ENCODE results near the gene SUFU. TPM values are rescaled to one million over a fixed set of nuclear protein-coding genes. Genes with fewer than 3 reads are reported as not detected.
A peak's percentile ranks its signal among the peaks of the same experiment; 100 is the strongest.

The SUFU gene
- total RNA-seq, 1 experiment from 2014 or later: 2.7 TPM

DNA sequence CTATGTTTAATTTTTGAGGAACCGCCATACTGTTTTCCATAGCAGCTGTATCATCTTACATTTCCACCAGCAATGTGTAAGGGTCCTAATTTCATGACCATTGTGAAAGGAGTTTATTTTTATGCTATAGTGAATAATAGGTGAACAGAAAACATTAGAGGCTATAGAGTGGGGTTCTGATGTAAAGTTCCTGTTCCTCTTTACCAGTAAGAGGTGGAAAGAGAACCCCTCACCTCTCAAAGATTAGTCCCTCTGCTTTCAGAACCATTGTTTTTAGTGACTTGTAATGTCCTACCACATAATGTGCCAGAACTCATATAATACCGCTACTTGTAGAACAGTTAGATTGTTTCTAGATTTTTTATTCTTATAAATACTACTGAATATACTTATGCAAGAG lies 34.2 kb downstream of the SUFU start:
- peaks cover 5% of the 10 kb centered on the region; the same call in 1 of the 2 replicates for H3K4me1 ChIP-seq (replicated peaks)

DNA sequence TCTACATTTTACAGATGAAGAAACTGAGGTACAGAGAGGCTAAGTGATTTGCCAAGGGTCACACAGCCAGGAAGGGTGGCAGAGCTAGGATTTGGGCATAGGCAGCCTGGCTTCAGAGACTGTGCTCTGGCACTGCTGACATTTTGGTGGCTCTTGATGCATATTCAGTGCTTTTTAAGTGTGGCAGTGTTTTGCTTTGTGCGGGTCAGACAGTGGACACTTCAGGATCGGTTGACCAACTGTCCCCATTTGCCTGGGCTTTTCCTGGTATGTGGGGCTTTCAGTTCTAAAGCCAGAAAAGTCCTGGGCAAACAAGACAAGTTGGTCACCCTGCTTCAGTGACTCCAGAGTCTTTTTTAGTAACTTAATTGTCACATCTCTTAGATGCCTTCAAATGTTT lies 35.0 kb downstream of the SUFU start:
- no peak for DNase-seq (ENCODE audit: low read depth in 1 of 2, low spot score in 2 of 2)
- Histone ChIP-seq H3K9me3 (replicated peaks) (no peaks in the 10 kb centered on the region), H3K4me3 (no peak overlapping the region), H3K4me1 (replicated peaks) (peaks cover 8% of the 10 kb centered on the region; the same call in 1 of the 2 replicates), H3K27ac (no peak overlapping the region), H3K36me3 (no peaks in the 10 kb centered on the region), H3K27me3 (replicated peaks) (no peaks in the 10 kb centered on the region)

More for the DNA sequence above, 34.2 kb downstream of the SUFU start:
- H3K36me3 ChIP-seq: no peaks in the 10 kb centered on the region
- no peaks in the 10 kb centered on the region for H3K9me3 ChIP-seq (replicated peaks)
- no peak overlapping the region for H3K4me3 ChIP-seq
- H3K27ac ChIP-seq: no peak overlapping the region
- DNase-seq (ENCODE audit: low read depth in 1 of 2, low spot score in 2 of 2): no peak
- H3K27me3 ChIP-seq (replicated peaks): no peaks in the 10 kb centered on the region

DNA sequence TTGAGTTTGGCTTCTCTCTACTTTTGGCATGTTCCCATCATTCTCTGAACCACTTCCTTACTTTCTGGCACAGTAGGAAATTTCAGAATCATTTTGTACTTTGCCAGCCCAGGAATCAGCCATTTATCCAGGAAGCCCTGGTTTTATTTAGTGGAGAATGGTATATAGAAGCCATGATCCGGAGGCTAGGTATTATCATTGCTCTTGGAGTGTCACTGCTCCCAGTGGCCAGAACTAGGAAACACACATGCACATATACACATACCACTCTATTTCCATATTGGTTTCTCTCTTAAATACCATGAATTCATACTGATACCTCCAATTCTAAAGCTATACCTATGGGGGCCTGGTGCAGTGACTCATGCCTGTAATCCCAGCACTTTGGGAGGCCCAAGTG lies 36.3 kb downstream of the SUFU start:
- no peak overlapping the region for H3K27ac ChIP-seq
- H3K4me1 ChIP-seq (replicated peaks): peaks cover 8% of the 10 kb centered on the region; the same call in 1 of the 2 replicates
- H3K27me3 ChIP-seq (replicated peaks): no peaks in the 10 kb centered on the region
- DNase-seq (ENCODE audit: low read depth in 1 of 2, low spot score in 2 of 2): no peak
- no peaks in the 10 kb centered on the region for H3K36me3 ChIP-seq
- no peaks in the 10 kb centered on the region for H3K9me3 ChIP-seq (replicated peaks)
- no peak overlapping the region for H3K4me3 ChIP-seq

DNA sequence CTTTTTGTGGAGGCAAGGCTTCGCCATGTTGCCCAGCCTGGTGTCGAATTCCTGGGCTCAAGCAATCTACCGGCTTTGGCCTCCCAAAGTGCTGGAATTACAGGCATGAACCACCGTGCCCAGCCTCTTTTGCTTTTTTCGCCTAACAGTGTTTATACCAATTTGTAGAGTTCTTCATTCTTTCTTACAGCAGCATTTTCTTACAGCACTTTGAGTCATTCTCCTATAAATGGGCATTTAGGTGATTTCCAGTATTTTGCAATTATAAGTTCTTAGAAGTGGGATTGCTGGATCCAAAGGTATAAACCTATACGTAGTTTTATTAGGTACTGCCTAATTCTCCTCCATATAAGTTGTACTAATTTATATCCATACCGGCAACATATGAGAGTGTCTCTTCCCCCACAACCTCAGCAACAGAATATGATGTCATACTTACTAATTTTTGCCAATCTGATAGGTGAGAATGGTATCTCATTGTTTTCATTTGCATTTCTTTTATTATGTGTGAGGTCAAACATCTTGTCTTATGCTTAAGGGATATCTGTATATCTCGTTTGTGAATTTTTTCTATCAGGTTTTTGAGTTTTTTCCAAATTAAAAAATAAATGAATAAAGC lies 39.1 kb downstream of the SUFU start:
- H3K4me3 ChIP-seq: no peak overlapping the region
- H3K36me3 ChIP-seq: no peaks in the 10 kb centered on the region
- no peaks in the 10 kb centered on the region for H3K9me3 ChIP-seq (replicated peaks)
- H3K4me1 ChIP-seq (replicated peaks): peaks cover 13% of the 10 kb centered on the region
- H3K27me3 ChIP-seq (replicated peaks): no peaks in the 10 kb centered on the region
- H3K27ac ChIP-seq: 0 out of 2 replicates have a peak overlapping the region, but pooled peaks have one; percentile 5
- peak in 1 of 2 experiments; percentile 29 for DNase-seq (ENCODE audit: low read depth in 1 of 2, low spot score in 2 of 2)

DNA sequence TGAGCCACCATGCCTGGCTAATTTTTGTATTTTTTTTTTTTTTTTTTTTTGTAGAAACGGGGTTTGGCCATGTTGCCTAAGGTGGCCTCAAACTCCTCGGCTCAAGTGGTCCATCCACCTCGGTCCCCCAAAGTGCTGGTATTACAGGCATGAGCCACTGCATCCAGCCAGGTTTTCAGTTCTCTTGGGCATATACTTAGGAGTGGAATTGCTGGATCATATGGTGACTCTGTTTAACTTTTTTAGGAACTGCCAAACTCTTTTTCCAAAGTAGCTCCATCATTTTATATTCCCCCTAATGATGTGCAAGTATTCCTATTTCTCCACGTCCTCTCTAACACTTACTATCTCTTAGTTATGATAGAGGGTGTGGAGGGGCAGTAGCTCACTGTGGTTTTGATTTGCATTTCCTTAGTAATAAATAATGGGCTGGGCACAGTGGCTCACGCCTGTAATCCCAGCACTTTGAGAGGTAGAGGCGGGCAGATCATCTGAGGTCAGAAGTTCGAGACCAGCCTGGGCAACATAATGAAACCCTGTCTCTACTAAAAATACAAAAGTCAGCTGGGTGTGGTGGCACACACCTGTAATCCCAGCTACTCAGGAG lies 41.6 kb downstream of the SUFU start:
- peaks cover 13% of the 10 kb centered on the region for H3K4me1 ChIP-seq (replicated peaks)
- no peaks in the 10 kb centered on the region for H3K27me3 ChIP-seq (replicated peaks)
- no peak overlapping the region for H3K27ac ChIP-seq
- H3K4me3 ChIP-seq: no peak overlapping the region
- H3K36me3 ChIP-seq: peaks cover 5% of the 10 kb centered on the region
- no peak for DNase-seq (ENCODE audit: low read depth in 1 of 2, low spot score in 2 of 2)
- H3K9me3 ChIP-seq (replicated peaks): no peaks in the 10 kb centered on the region

DNA sequence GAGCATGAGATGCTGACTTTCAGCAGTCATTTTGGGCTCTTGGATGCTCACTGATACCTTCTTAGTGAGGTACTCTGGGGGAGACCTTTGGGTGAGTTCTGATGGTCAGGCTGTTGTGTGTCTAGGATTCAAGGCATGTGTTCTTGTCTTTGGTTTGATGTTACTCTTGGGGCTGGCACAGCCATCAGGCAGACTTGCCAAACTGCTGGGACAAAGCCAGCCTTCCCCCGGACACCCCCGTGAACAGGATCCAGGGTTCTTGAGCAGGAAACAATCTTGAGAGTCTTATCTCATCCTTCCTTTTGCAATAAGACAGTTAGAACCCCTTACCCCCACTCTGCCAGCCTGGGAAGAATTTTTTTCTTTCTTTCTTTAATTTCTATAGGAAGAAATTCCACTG lies 42.2 kb downstream of the SUFU start:
- Histone ChIP-seq H3K9me3 (replicated peaks) (no peaks in the 10 kb centered on the region), H3K27me3 (replicated peaks) (no peaks in the 10 kb centered on the region), H3K36me3 (peaks cover 7% of the 10 kb centered on the region), H3K4me1 (replicated peaks) (peaks cover 13% of the 10 kb centered on the region), H3K4me3 (no peak overlapping the region), H3K27ac (no peak overlapping the region)
- DNase-seq (ENCODE audit: low read depth in 1 of 2, low spot score in 2 of 2): no peak

DNA sequence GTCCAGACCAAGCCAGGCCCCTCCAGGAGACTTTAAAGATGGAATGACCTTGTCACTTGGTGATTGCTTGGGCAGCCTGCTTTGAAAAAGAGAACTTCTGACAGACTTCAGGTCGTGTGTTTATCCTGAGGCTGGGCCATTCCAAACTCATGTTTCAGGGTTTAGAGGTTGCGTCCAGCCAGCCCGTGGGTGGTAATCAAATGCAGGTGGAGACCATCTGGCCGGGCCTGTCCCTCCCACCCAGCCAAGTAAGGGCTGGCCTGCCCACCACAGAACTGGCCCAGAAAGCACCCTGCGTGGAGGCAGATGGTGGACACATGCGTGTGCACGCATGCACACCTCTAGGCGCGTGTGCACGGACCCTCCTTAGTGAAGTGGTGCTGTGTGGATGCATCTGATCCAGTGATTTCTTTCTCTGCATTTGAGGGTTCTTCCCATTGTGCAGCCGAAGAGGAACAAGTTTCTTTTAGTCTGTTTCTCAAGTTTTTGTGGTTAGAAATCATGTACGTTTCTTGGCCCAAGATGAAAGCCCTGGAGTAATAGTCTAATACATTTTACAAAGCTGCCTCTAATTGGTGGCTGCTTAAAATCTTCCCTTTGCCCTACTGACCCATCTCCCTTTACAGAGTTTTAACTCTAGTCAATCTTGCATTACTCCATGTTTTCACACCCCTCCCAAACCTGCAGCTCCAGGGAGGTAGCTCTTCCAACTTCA lies 43.0 kb downstream of the SUFU start:
- no peak overlapping the region for H3K27ac ChIP-seq
- H3K27me3 ChIP-seq (replicated peaks): no peaks in the 10 kb centered on the region
- no peak for DNase-seq (ENCODE audit: low read depth in 1 of 2, low spot score in 2 of 2)

DNA sequence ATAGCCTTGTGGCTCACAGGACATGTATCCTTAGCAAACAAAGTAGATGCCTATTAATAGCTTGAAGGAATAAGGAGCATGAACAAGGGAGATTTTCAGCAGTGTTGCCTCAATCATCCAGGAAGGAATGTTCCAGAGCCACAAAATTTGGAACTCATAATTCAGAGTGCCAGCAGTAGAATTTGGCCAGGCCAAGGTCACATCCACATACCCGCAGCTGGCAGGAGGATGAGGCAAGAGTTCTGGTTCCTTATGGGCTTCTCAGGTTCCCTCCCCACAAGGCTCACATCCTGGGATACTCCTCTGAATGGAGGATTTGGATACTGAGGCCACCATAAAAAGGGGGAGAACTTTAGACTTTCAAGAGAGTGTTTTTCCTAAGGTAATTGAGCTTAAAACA lies 45.8 kb downstream of the SUFU start:
- peaks cover 10% of the 10 kb centered on the region for H3K36me3 ChIP-seq
- H3K27me3 ChIP-seq (replicated peaks): no peaks in the 10 kb centered on the region
- peaks cover 5% of the 10 kb centered on the region for H3K4me1 ChIP-seq (replicated peaks)
- no peak overlapping the region for H3K27ac ChIP-seq
- no peak for DNase-seq (ENCODE audit: low read depth in 1 of 2, low spot score in 2 of 2)
- H3K4me3 ChIP-seq: no peak overlapping the region
- H3K9me3 ChIP-seq (replicated peaks): no peaks in the 10 kb centered on the region

More for the DNA sequence above, 43.0 kb downstream of the SUFU start:
- Histone ChIP-seq H3K4me1 (replicated peaks) (peaks cover 13% of the 10 kb centered on the region), H3K4me3 (no peak overlapping the region), H3K9me3 (replicated peaks) (no peaks in the 10 kb centered on the region), H3K36me3 (peaks cover 10% of the 10 kb centered on the region)

DNA sequence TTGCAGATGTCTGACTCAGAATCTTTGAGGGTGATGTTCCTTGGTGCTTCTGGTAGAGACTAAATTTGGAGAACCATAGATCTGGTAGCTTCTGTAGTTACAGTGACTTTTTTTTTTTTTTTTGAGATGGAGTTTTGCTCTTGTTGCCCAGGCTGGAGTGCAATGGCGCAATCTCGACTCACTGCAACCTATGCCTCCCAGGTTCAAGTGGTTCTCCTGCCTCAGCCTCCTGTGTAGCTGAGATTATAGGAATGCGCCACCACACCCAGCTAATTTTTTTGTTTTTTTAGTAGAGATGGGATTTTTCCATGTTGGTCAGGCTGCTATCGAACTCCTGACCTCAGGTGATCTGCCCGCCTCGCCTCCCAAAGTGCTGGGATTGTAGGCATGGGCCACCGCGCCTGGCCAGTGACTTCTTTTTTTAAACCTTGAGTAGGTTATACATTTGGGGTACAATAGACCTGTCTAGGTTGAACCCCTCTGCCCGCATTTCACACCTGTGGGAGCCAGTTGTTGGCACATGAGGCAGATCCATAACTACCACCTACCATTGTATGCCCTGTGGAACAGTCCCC lies 47.0 kb downstream of the SUFU start:
- Histone ChIP-seq H3K27me3 (replicated peaks) (no peaks in the 10 kb centered on the region), H3K4me3 (no peak overlapping the region), H3K27ac (no peak overlapping the region), H3K36me3 (peaks cover 10% of the 10 kb centered on the region), H3K4me1 (replicated peaks) (peaks cover 6% of the 10 kb centered on the region), H3K9me3 (replicated peaks) (no peaks in the 10 kb centered on the region)
- no peak for DNase-seq (ENCODE audit: low read depth in 1 of 2, low spot score in 2 of 2)

DNA sequence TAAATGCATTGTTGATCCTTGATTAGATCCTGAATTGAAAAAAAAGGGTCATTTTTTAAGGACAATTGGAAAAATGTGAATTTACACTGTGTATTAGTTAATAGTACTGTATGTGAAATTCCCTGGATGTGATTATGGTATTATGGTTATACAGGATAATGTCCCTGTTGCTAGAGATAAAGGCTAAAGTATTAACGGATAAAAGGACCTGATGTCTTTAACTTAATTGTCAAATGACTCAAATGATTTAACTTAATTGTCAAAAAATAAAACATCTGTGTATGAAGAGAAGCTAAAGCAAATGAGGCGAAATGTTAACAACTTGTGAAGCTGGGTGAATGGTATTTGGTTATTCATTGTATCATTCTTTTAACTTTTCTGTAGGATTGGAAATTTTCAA lies 48.8 kb downstream of the SUFU start:
- no peaks in the 10 kb centered on the region for H3K9me3 ChIP-seq (replicated peaks)

DNA sequence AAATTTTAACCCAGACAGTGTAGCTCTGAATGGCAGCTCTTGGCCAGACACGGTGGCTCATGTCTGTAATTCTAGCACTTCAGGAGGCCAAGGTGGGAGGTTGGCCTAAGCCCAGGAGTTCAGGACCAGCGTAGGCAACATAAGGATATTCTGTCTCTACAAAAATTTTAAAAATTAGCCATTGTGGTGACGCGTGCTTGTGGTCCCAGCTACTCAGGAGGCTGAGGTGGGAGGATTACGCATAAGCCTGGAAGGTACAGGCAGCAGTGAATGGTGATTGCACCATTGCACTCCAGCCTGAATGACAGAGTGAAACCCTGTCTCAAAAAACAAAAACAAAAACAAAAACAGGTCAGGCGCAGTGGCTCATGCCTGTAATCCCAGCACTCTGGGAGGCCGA lies 50.0 kb downstream of the SUFU start:
- no peak overlapping the region for H3K27ac ChIP-seq
- no peak for DNase-seq (ENCODE audit: low read depth in 1 of 2, low spot score in 2 of 2)
- peaks cover 10% of the 10 kb centered on the region for H3K36me3 ChIP-seq
- no peaks in the 10 kb centered on the region for H3K9me3 ChIP-seq (replicated peaks)
- H3K4me3 ChIP-seq: no peak overlapping the region
- H3K4me1 ChIP-seq (replicated peaks): peaks cover 3% of the 10 kb centered on the region; the same call in 1 of the 2 replicates
- no peaks in the 10 kb centered on the region for H3K27me3 ChIP-seq (replicated peaks)

More for the DNA sequence above, 48.8 kb downstream of the SUFU start:
- no peaks in the 10 kb centered on the region for H3K27me3 ChIP-seq (replicated peaks)
- no peak overlapping the region for H3K27ac ChIP-seq
- DNase-seq (ENCODE audit: low read depth in 1 of 2, low spot score in 2 of 2): no peak
- H3K4me3 ChIP-seq: no peak overlapping the region
- peaks cover 10% of the 10 kb centered on the region for H3K36me3 ChIP-seq
- H3K4me1 ChIP-seq (replicated peaks): peaks cover 3% of the 10 kb centered on the region; the same call in 1 of the 2 replicates

DNA sequence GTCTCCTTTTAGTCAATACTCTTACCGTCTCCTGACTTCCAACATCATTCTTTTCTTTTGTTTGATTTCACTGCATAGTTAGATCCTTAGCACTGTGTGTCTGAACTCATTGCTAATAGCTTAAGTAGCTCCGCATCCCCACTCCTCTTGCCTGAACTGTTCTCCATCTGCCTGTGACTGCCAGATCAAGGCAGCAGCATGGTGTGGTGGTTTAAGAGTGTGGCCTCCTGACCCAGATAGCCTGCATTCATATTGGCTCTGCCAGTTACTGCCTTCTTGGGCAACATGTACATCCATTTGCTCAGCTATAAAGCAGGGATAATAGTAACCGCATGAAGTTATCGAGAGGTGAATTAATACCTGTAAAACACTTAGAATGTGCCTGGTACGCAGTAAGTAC lies 50.8 kb downstream of the SUFU start:
- peaks cover 3% of the 10 kb centered on the region; the same call in 1 of the 2 replicates for H3K4me1 ChIP-seq (replicated peaks)
- no peaks in the 10 kb centered on the region for H3K27me3 ChIP-seq (replicated peaks)

DNA sequence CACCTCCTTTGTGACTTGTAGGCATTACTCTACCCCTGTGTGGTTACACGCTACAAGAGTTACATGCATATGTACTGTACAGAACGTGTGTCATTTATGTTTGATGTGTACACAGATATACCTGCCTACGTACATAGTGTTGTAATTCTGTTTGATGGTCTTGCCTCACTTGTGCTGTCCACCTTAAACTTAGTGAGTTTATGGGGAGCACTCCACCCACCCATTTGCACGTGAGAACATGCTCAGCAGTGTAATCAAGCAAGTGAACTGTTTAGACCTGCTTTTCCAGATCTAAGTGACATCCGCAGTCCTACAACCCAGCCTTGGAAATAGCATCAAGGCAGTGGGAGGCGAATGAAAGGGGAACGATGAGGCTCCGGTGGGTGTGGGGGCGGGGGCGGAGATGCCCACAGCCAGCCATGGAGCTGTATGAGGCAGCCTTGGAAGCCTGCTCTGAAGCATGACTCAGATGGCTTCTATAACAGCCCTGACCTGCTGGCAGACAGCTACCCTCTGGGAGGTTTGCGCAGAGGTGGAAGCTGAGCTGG lies 52.1 kb downstream of the SUFU start:
- H3K4me3 ChIP-seq: no peak overlapping the region
- H3K27me3 ChIP-seq (replicated peaks): no peaks in the 10 kb centered on the region
- no peaks in the 10 kb centered on the region for H3K9me3 ChIP-seq (replicated peaks)
- no peak overlapping the region for H3K27ac ChIP-seq
- peaks cover 3% of the 10 kb centered on the region; the same call in 1 of the 2 replicates for H3K4me1 ChIP-seq (replicated peaks)
- H3K36me3 ChIP-seq: peaks cover 4% of the 10 kb centered on the region
- DNase-seq (ENCODE audit: low read depth in 1 of 2, low spot score in 2 of 2): no peak

More for the DNA sequence above, 50.8 kb downstream of the SUFU start:
- H3K27ac ChIP-seq: no peak overlapping the region
- H3K36me3 ChIP-seq: peaks cover 10% of the 10 kb centered on the region
- DNase-seq (ENCODE audit: low read depth in 1 of 2, low spot score in 2 of 2): no peak
- H3K4me3 ChIP-seq: no peak overlapping the region
- no peaks in the 10 kb centered on the region for H3K9me3 ChIP-seq (replicated peaks)
